Astrocyte (in vitro differentiated cells and primary cell): Measurements from ENCODE around the gene CDK5R1.

Experiments
- EZH2 ChIP-seq: IDR thresholded peaks from 2 replicates; pipeline ENCODE4 v1.6.1; 2012; ENCODE audit warnings: mild to moderate bottlenecking, low read length, inconsistent platforms; ENCODE audit not compliant: insufficient read depth
- TF ChIP-seq, protein P1 (sequence below): IDR thresholded peaks from 2 replicates; pipeline ENCODE4 v1.5.1; 2011; ENCODE audit warnings: low read depth, mild to moderate bottlenecking, inconsistent platforms, low read length, moderate library complexity; ENCODE audit not compliant: insufficient read depth

GRCh38 chr17:32529604-32530003 lies 42.8 kb downstream of the CDK5R1 start:
- TF ChIP-seq, protein P1, sequence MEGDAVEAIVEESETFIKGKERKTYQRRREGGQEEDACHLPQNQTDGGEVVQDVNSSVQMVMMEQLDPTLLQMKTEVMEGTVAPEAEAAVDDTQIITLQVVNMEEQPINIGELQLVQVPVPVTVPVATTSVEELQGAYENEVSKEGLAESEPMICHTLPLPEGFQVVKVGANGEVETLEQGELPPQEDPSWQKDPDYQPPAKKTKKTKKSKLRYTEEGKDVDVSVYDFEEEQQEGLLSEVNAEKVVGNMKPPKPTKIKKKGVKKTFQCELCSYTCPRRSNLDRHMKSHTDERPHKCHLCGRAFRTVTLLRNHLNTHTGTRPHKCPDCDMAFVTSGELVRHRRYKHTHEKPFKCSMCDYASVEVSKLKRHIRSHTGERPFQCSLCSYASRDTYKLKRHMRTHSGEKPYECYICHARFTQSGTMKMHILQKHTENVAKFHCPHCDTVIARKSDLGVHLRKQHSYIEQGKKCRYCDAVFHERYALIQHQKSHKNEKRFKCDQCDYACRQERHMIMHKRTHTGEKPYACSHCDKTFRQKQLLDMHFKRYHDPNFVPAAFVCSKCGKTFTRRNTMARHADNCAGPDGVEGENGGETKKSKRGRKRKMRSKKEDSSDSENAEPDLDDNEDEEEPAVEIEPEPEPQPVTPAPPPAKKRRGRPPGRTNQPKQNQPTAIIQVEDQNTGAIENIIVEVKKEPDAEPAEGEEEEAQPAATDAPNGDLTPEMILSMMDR: no peak
- TF ChIP-seq EZH2: no peak
